MM.1S (cell line): ENCODE measurements around the gene TRAPPC14.

Source experiments
- DNase-seq: peaks from one replicate; pipeline ENCODE4 v3.0.0-alpha.2; 2015
- H2AFZ ChIP-seq: fragments of 300-600 bp; sonication (generic); 2 replicates; pipeline ENCODE4 v1.6.0; 2016; ENCODE audit warnings: antibody characterized with exemption, low read length
- H3F3A ChIP-seq: fragments of 300-600 bp; sonication (generic); 2 replicates; pipeline ENCODE4 v1.6.1; 2016; ENCODE audit warnings: mild to moderate bottlenecking, antibody characterized with exemption, low read length, moderate library complexity, mixed read lengths; ENCODE audit not compliant: insufficient read depth
- H3K27ac ChIP-seq: fragments of 300-600 bp; sonication (generic); 2 replicates; pipeline ENCODE4 v1.5.1; 2016; ENCODE audit warnings: mild to moderate bottlenecking, low read length
- H3K27me3 ChIP-seq: fragments of 300-600 bp; sonication (generic); replicated peaks from 2 replicates; pipeline ENCODE4 v1.6.0; 2016; ENCODE audit warnings: low read length; ENCODE audit not compliant: insufficient read depth
- H3K36me3 ChIP-seq: fragments of 300-600 bp; sonication (generic); replicated peaks from 2 replicates; pipeline ENCODE4 v1.6.1; 2016; ENCODE audit warnings: mild to moderate bottlenecking, low read length, mixed read lengths; ENCODE audit not compliant: insufficient read depth
- H3K4me1 ChIP-seq: fragments of 300-600 bp; sonication (generic); 2 replicates; pipeline ENCODE4 v1.6.1; 2016; ENCODE audit warnings: low read length, mixed read lengths
- H3K4me2 ChIP-seq: fragments of 300-600 bp; sonication (generic); 2 replicates; pipeline ENCODE4 v1.6.0; 2016; ENCODE audit warnings: low read depth, low read length
- H3K4me3 ChIP-seq: fragments of 300-600 bp; sonication (generic); 2 replicates; pipeline ENCODE4 v1.5.1; 2016; ENCODE audit warnings: low read length, mixed read lengths
- H3K79me2 ChIP-seq: fragments of 300-600 bp; sonication (generic); 2 replicates; pipeline ENCODE4 v1.6.1; 2016; ENCODE audit warnings: mixed run types, low read length, mixed read lengths
- H3K9ac ChIP-seq: fragments of 300-600 bp; sonication (generic); 2 replicates; pipeline ENCODE4 v1.6.1; 2016; ENCODE audit warnings: low read length, mixed read lengths
- H3K9me2 ChIP-seq: fragments of 300-600 bp; sonication (generic); replicated peaks from 2 replicates; pipeline ENCODE4 v1.6.1; 2016; ENCODE audit warnings: mild to moderate bottlenecking, low read length, mixed read lengths; ENCODE audit not compliant: insufficient read depth
- H3K9me3 ChIP-seq: fragments of 300-600 bp; sonication (generic); replicated peaks from 2 replicates; pipeline ENCODE4 v1.6.1; 2016; ENCODE audit warnings: mild to moderate bottlenecking, low read length, mixed read lengths; ENCODE audit not compliant: insufficient read depth
- H4K20me1 ChIP-seq: fragments of 300-600 bp; sonication (generic); 2 replicates; pipeline ENCODE4 v1.6.1; 2016; ENCODE audit warnings: mild to moderate bottlenecking, low read length, moderate library complexity, mixed read lengths; ENCODE audit not compliant: insufficient read depth
- CTCF ChIP-seq: fragments of 300-600 bp; sonication (generic); IDR thresholded peaks from 2 replicates; pipeline ENCODE4 v1.5.1; 2016; ENCODE audit warnings: antibody characterized with exemption, low read length, mixed read lengths
- EZH2 ChIP-seq: fragments of 300-600 bp; sonication (generic); optimal IDR thresholded peaks from 2 replicates; pipeline ENCODE3; 2017; ENCODE audit warnings: low read depth, mild to moderate bottlenecking, antibody characterized with exemption, low read length, mixed read lengths
- EZH2phosphoT487 ChIP-seq: fragments of 300-600 bp; sonication (generic); IDR thresholded peaks from 2 replicates; pipeline ENCODE4 v1.6.1; 2018; ENCODE audit warnings: antibody characterized with exemption, low read length

Gene TRAPPC14

DNA sequence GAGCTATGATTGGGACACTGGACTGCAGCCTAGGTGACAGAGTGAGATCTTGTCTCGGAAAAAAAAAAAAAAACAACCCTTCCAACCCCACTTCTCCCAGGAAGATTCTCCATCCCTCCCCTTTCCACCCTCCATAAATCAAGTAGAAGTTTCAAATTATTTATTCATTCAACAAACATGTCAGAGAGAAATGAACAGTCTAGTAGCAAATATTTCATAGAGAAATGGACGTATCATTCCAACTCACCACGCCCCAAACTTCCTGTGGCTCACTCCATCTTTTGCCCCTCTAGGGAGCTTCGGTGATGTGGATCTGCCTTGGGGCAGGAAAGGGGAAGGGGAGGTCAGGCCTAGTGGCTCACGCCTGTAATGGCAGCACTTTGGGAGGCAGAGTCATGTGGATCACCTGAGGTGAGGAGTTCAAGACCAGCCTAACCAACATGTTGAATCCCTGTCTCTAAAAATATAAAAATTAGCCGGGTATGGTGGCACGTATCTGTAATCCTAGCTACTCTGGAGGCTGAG, 638 bp upstream of the TRAPPC14 start:
- H3F3A ChIP-seq: no peaks in the 10 kb centered on the region; the same call in 1 of the 2 replicates
- peak overlapping the region; percentile 87 for H3K4me3 ChIP-seq
- H3K79me2 ChIP-seq: peaks cover 22% of the 10 kb centered on the region
- H3K4me1 ChIP-seq: peaks cover 8% of the 10 kb centered on the region; the same call in 1 of the 2 replicates
- H3K9me2 ChIP-seq: no peaks in the 10 kb centered on the region
- no peak for DNase-seq
- H3K27me3 ChIP-seq: peaks cover 26% of the 10 kb centered on the region
- H3K9me3 ChIP-seq: no peaks in the 10 kb centered on the region
- H3K9ac ChIP-seq: peak overlapping the region; percentile 86; the same call in 1 of the 2 replicates
- H3K27ac ChIP-seq: no peak overlapping the region
- no peaks in the 10 kb centered on the region for H4K20me1 ChIP-seq
- TF ChIP-seq EZH2 (no peak), CTCF (no peak), EZH2phosphoT487 (no peak)
- peak overlapping the region; percentile 70; the same call in 1 of the 2 replicates for H3K4me2 ChIP-seq
- no peaks in the 10 kb centered on the region for H3K36me3 ChIP-seq
- peak overlapping the region; percentile 89 for H2AFZ ChIP-seq

DNA sequence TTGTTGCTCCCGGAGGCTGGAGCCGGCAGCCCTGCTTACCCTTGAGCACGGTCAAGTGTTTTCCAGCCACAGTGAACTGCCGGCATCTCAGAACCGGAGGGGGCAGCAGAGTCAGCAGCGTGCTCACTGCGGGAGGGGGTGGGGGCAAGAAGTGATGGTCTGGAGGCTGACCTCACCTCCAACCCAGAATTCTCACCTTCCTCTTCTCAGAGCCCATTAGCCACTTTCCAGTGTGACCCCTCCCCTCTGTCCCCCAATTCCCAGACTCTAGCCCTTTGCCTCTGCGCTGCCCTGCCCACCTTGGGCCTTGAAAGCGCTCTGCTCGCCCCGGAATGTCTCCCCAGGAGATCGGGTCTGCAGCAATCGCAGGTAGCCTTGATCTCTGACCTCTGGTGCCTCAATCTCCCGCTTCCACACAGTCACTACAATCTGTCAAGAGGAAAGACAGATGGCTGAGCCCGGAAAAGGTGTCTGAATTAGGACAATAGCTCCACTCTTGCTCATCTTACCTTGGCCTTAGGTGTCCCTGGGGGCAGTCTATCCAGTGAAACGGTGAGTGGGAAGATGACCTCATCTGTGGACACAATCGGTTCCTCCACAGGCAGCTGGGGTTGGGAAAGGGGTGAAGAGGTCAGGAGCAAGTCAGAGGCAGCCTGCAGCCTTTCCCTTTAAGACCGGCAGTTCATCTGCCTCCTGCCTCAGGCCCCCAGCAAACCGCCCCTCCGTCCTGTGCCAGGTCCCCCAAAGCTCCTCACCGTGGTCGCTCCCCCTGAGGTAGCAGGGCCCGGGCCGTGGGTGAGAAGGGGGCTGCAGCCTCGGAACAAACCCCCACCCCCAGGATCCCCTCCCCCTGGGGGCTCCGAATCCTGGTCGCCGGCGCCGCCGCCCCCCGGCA, 942 bp downstream of the TRAPPC14 start:
- peaks cover under 1% of the 10 kb centered on the region; the same call in 1 of the 2 replicates for H3F3A ChIP-seq
- DNase-seq: no peak
- H4K20me1 ChIP-seq: no peaks in the 10 kb centered on the region
- 0 out of 2 replicates have a peak overlapping the region, but pooled peaks have one; percentile 89 for H2AFZ ChIP-seq
- peak overlapping the region; percentile 86 for H3K9ac ChIP-seq
- H3K4me2 ChIP-seq: peak overlapping the region; percentile 70
- H3K79me2 ChIP-seq: peaks cover 27% of the 10 kb centered on the region
- no peaks in the 10 kb centered on the region for H3K9me2 ChIP-seq
- H3K9me3 ChIP-seq: no peaks in the 10 kb centered on the region
- H3K36me3 ChIP-seq: no peaks in the 10 kb centered on the region
- H3K4me1 ChIP-seq: peaks cover 8% of the 10 kb centered on the region; the same call in 1 of the 2 replicates
- H3K4me3 ChIP-seq: peak overlapping the region; percentile 87
- peaks cover 10% of the 10 kb centered on the region for H3K27me3 ChIP-seq
- H3K27ac ChIP-seq: no peak overlapping the region
- no peak for TF ChIP-seq EZH2

DNA sequence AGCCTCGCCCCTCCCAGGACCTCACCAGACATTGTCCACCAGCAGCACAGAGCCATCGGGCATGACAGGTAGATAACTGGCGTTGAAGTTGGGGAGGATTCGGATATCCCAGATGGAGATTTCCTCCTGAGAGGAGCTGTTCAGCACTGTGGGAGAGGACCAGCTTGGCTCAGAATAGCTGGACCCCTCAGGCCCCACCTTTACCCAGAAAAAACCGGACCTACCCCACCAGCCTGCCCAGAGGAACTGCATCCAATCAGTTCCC, 1.5 kb downstream of the TRAPPC14 start:
- Histone ChIP-seq H3K9me2 (no peaks in the 10 kb centered on the region), H3K4me2 (peak overlapping the region; percentile 70; the same call in 1 of the 2 replicates), H3K27ac (no peak overlapping the region), H3K9ac (no peak overlapping the region), H3K79me2 (peaks cover 27% of the 10 kb centered on the region), H3F3A (peaks cover 3% of the 10 kb centered on the region), H4K20me1 (no peaks in the 10 kb centered on the region), H3K27me3 (peaks cover 10% of the 10 kb centered on the region), H3K36me3 (no peaks in the 10 kb centered on the region), H3K9me3 (no peaks in the 10 kb centered on the region), H2AFZ (no peak overlapping the region), H3K4me3 (no peak overlapping the region), H3K4me1 (peaks cover 8% of the 10 kb centered on the region; the same call in 1 of the 2 replicates)
- TF ChIP-seq CTCF (no peak), EZH2phosphoT487 (no peak), EZH2 (no peak)
- DNase-seq: no peak
